ENCODE data around the gene MEIOSIN.

The MEIOSIN gene

GRCh38 chr19:45801603-45802175, 68.5 kb downstream of the MEIOSIN start:
- FAIRE-seq: no peak

- FAIRE-seq: no peak
Observed at GRCh38 chr19:45804140-45804958, 71.1 kb downstream of the MEIOSIN start.

- no peak for FAIRE-seq
Observed at GRCh38 chr19:45804959-45805230, 71.7 kb downstream of the MEIOSIN start.

- no peak for FAIRE-seq
Observed at GRCh38 chr19:45805719-45806118, 72.5 kb downstream of the MEIOSIN start.

GRCh38 chr19:45809643-45810159, 76.5 kb downstream of the MEIOSIN start:
- FAIRE-seq: no peak

- FAIRE-seq: no peak
Observed at GRCh38 chr19:45812297-45812696, 79.1 kb downstream of the MEIOSIN start.
